Stimulated activated CD4-positive, alpha-beta T cell treated with anti-CD3 and anti-CD28 coated beads, Interleukin-4, amount 100 ng/mL, for 24 hours (primary cell): ENCODE measurements around the gene PPP1R9B.
A peak's percentile ranks its signal among the peaks of the same experiment; 100 is the strongest.

Experiments
- DNase-seq: peaks from one replicate; pipeline ENCODE4 v3.0.0-alpha.2; 2020

Gene PPP1R9B

GRCh38 chr17:50187751-50188530 is 37.5 kb upstream of the PPP1R9B start:
- DNase-seq, result no peak

DNA sequence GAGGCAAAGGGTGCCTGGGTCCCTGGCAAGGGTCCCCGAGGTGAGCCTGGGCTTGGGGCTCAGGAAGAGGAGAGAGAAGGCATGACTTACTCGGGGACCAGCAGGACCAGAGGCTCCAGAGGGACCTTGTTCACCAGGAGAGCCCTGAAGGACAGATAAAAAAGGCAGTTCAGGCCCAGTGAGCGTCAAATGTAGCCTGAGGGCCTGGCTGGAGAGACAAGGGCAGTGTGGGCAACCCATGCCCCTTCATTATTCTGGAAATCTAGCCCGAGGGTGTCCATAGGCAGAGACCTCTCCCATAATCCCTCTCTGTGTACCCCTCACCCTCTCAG is 36.9 kb upstream of the PPP1R9B start:
- no peak for DNase-seq

DNA sequence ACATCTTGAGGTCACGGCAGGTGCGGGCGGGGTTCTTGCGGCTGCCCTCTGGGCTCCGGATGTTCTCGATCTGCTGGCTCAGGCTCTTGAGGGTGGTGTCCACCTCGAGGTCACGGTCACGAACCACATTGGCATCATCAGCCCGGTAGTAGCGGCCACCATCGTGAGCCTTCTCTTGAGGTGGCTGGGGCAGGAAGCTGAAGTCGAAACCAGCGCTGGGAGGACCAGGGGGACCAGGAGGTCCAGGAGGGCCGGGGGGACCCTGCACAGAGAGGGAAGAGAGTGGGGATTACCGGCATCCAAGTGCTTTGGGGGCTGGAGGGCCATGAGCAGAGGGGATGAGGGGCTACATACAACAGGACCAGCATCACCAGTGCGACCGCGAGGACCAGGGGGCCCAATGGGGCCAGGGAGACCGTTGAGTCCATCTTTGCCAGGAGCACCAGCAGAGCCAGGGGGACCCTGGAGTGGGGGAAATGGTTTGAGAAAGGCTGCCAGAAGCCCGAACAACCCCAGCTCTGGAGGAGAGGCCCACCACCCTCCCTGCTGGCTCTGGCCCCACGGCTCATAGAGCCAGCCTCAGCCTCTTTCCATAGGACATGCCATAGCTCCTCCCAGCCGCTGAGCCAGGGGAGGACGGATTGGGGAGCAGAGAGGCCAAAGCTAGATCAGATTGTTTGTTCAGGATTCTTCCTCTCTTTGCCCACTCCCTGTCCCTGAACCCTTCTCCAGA is 36.4 kb upstream of the PPP1R9B start:
- no peak for DNase-seq

DNA sequence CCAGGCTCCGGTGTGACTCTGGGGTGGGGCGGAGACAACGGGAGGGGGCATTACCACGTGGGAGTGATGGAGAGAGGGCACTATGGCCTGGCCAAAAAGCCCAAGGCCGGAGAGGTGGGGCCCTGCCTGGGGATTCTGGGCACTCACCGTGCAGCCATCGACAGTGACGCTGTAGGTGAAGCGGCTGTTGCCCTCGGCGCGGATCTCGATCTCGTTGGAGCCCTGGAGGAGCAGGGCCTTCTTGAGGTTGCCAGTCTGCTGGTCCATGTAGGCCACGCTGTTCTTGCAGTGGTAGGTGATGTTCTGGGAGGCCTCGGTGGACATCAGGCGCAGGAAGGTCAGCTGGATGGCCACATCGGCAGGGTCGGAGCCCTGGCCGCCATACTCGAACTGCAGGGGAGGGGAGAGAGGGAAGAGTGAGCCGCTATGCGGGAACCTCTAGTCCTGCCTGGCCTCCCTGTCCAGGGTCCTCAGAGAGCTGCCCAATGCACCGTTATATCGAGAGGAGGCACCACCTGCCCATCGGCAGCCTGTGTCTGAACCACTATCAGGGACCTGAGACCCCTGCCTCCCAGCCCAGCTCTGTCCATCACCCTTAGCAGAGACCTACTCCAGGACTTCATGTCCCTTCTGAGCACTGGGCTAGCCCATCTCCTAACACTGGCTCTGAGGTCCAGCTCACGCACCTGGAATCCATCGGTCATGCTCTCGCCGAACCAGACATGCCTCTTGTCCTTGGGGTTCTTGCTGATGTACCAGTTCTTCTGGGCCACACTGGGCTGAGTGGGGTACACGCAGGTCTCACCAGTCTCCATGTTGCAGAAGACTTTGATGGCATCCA is 35.4 kb upstream of the PPP1R9B start:
- no peak for DNase-seq

- no peak for DNase-seq
Observed at GRCh38 chr17:50184611-50185398, 34.3 kb upstream of the PPP1R9B start.

GRCh38 chr17:50184064-50184463 is 33.6 kb upstream of the PPP1R9B start:
- DNase-seq, result no peak

DNA sequence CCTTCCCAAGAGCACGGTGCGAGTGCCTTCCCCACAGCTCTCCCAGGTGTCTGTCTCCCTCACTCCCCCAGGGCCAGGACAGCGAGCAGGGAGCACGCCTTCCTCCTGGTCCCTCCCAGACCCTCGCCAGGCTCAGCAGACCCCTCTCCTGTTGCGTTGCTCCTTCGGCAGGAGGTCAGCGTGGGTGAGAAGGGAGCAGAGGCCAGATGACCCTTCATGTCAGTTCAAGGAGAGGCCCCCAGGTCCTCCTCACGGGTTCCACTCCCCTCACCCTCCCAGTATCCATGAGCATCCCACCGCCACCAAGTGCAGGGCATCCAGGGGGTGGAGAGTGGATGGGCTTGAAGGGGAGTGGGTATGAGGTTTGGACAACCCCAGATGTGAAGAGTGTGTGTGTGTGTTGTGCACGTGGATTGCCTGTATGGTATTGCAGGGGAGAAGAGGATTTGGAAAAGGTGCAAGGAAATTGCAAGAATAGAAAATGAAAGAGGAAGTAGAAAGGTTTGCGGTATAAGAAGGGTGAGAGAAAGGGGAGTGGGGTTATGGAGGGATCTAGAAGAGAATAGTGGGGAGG is 33.0 kb upstream of the PPP1R9B start:
- DNase-seq, result no peak

- DNase-seq, result no peak
Observed at GRCh38 chr17:50182783-50183420, 32.4 kb upstream of the PPP1R9B start.

GRCh38 chr17:50181591-50182560 is 31.4 kb upstream of the PPP1R9B start:
- no peak for DNase-seq

DNA sequence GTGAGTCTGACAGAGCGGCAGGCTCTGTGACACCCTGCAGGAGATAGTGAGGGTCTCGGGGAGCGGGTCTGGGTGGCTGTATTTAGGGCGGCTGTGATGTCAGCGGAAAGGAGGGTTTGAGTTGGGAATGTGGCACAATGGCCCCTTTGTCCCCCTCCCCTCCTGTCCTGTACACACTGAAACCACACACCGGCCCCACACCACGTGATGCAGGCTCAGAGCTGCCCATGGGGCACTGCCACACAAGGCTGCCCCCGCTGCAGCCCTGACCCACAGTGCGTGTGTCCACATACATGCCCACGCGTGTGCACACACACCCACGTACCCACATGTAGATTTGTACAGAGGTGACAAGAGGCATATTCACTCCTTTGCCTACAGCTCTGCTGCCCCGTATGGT is 30.7 kb upstream of the PPP1R9B start:
- DNase-seq, result no peak

- DNase-seq, result no peak
Observed at GRCh38 chr17:50180620-50181019, 30.1 kb upstream of the PPP1R9B start.

DNA sequence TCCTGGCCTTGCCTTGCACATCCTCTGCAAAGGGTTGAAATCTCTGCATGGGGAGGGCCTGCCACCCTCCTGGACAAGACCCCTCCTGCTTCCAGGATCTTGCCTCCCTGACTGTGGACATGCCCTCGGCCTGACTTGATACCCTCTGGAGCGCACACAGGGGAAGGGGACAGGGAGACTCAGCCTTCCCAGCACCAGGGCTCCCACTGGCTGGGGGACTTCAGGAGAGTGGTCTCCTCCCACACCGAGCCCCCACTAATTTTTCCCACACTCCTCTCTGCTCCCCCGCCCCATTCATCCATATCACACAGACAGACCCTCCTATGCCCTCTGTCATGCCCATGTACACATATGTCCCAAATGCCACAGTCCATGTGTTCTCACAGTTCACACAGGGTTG is 29.6 kb upstream of the PPP1R9B start:
- DNase-seq, result no peak

GRCh38 chr17:50177983-50178834 is 27.7 kb upstream of the PPP1R9B start:
- peak; percentile 44 for DNase-seq

GRCh38 chr17:50177476-50177875 is 27.0 kb upstream of the PPP1R9B start:
- DNase-seq, result no peak

DNA sequence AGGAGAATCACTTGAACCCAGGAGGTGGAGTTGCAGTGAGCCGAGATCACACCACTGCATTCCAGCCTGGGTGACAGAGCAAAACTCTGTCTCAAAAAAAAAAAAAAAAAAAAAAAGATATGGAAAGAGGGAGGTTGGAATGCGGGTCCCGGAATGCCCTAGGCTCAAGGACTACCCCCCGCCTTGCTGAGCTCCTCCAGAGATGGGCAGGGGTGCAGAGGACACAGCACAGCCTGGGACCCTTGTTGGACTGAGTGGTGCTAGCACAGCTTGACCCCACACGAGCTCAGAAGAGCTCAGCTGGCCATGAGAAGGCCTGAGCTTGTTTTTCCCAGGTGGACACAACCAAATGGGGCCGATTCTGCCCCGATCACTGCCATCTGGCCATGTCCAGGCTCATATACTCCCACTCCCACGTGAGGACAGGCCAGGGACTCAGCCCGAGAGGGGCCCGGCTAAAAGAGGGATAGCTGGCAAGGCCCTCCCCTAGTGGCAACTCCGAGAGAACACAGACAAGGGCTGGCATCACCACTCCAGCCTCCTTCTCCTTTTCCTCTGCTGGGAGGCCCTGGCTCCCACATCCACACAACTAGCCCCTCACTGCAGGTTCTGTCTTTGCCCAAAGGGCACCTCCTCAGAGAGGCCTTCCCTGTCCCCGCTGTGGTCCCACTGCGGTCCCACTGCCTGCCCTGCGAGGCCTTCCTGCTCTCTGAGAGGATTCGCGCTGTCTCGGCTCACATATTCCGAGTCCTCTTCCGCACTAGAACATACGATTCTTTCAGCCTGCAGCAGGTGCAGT is 26.3 kb upstream of the PPP1R9B start:
- no peak for DNase-seq

DNA sequence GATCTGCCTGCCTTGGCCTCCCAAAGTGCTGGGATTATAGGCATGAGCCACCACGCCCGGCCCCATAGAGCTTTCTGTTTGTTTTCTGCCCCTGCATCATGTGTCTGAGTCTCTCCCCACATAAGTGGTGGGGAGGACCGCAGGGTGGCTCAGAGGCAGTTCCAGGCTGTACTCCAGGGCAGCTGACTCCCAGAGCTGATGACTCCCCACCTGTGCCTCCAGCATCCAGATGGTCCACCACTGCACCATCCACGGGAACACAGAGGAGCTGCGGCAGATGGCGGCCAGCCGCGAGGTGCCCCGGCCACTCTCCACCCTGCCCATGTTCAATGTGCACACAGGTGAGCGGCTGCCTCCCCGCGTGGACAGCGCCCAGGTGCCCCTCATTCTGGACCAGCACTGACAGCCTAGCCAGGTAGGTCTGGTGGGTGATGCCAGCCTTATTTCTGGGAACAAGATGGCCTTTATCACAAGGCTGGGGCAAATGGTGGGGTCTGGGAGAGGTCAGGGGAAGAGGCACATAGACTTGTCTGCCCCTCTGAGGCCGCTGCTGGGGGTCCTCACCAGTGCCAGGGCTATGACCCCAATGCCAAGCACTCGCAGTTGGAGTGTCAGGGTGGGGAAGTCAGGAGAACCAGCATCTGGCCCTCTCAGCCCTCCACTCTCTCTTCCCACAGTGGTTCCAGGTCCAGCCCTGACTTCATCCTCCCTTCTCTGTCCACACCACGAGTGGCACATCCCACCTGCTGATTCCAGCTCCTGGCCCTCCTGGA is 24.7 kb upstream of the PPP1R9B start:
- no peak for DNase-seq

- no peak for DNase-seq
Observed at GRCh38 chr17:50174444-50174843, 24.0 kb upstream of the PPP1R9B start.

DNA sequence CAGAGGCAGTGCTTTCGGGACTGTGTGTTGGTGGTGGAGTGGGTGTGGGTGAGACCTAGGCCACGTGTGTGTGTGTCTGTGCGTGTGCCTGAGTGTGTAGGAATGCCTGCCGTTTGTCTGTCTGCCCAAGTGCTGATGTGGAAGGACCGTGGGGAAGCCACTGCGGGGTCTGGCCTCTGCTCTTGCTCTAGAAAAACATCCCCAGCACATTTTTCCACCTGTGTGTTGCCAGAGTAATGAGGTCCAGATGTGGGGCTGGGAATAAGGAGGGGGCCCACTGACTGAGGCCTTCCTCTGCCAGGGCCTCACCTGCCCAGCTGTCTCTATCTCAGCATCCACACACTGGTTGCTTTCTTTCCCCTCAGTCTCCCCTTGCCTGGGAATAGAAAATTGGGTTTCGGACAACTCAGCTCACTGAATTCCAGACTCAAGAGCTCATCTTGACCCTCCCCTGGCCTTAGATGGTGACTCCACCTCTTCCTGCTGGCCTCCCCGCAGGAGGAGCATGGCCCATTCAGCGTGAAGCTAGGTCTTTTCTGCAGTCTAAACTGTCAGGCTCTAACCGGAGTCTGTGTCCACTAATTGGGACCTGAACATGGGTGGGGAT is 23.0 kb upstream of the PPP1R9B start:
- no peak for DNase-seq
